Activated T-cell treated with anti-CD3 and anti-CD28 coated beads for 48 hours (primary cell): Measurements from ENCODE around the gene DDAH2.
"Not testable (repeated sequence)": the region's sequence is repeated elsewhere in the genome, so short reads cannot be mapped to it uniquely, and the experiment has no call there.

Experiments used
- DNase-seq: peaks from one replicate; pipeline ENCODE4 v3.0.0-alpha.2; 2020; ENCODE audit warnings: low read depth

Gene DDAH2

GRCh38 chr6:31713991-31714684 lies 15.0 kb downstream of the DDAH2 start:
- no peak for DNase-seq

- DNase-seq = no peak
These were observed 15.6 kb downstream of the DDAH2 start for GRCh38 chr6:31713465-31713864.

GRCh38 chr6:31712296-31712695 lies 16.8 kb downstream of the DDAH2 start:
- DNase-seq = no peak

GRCh38 chr6:31711233-31711632 lies 17.9 kb downstream of the DDAH2 start:
- DNase-seq = no peak

- DNase-seq = no peak
These were observed 18.4 kb downstream of the DDAH2 start for GRCh38 chr6:31710523-31711219.

GRCh38 chr6:31709157-31709556 lies 19.9 kb downstream of the DDAH2 start:
- not testable (repeated sequence) for DNase-seq

- no peak for DNase-seq
These were observed 20.9 kb downstream of the DDAH2 start for GRCh38 chr6:31708224-31708623.

GRCh38 chr6:31707701-31708100 lies 21.4 kb downstream of the DDAH2 start:
- no peak for DNase-seq

GRCh38 chr6:31706599-31706998 lies 22.5 kb downstream of the DDAH2 start, which contains the start of gene LY6G6F:
LY6G6F (plus strand) TSS chr6:31706866; CDS start chr6:31706907, 41 bp downstream.
- no peak for DNase-seq

GRCh38 chr6:31705931-31706330 lies 23.2 kb downstream of the DDAH2 start:
- no peak for DNase-seq

GRCh38 chr6:31702819-31703716 lies 26.0 kb downstream of the DDAH2 start, which contains the start of gene ABHD16A:
ABHD16A (minus strand) TSS chr6:31703324; CDS start chr6:31703281, 43 bp downstream.
- peak; percentile 98 for DNase-seq

- DNase-seq = peak; percentile 31
These were observed 26.7 kb downstream of the DDAH2 start for GRCh38 chr6:31702405-31702818.

- no peak for DNase-seq
These were observed 27.3 kb downstream of the DDAH2 start for GRCh38 chr6:31701666-31702404.

GRCh38 chr6:31700740-31701401 lies 28.2 kb downstream of the DDAH2 start:
- no peak for DNase-seq

GRCh38 chr6:31697555-31697954 lies 31.5 kb downstream of the DDAH2 start:
- no peak for DNase-seq

GRCh38 chr6:31693535-31693934 lies 35.6 kb downstream of the DDAH2 start:
- no peak for DNase-seq

- DNase-seq = no peak
These were observed 36.2 kb downstream of the DDAH2 start for GRCh38 chr6:31692886-31693285.

- DNase-seq = no peak
These were observed 36.7 kb downstream of the DDAH2 start for GRCh38 chr6:31692353-31692752.

- DNase-seq = no peak
These were observed 37.5 kb downstream of the DDAH2 start for GRCh38 chr6:31691564-31692108.

GRCh38 chr6:31691078-31691463 lies 38.0 kb downstream of the DDAH2 start:
- no peak for DNase-seq
